Activated naive CD4-positive, alpha-beta T cell treated with anti-CD3 and anti-CD28 coated beads for 36 hours (primary cell): Measurements from ENCODE around the gene HELZ. TPM values are rescaled to one million over a fixed set of nuclear protein-coding genes. Genes with fewer than 3 reads are reported as not detected.

Experiments used
- CTCF ChIA-PET: fragments of 350-600 bp; sonication (Branson Sonifier 250); formaldehyde crosslinking; loops from one replicate; lab custom pipeline; 2021; ENCODE audit warnings: antibody characterized with exemption; lab: Charles Lee
- DNase-seq: peaks from one replicate; pipeline ENCODE4 v3.0.0-alpha.2; 2020
- H3K27ac Mint-ChIP-seq: one replicate; pipeline ENCODE4 v1.8.0; 2021; ENCODE audit warnings: mild to moderate bottlenecking, mixed read lengths
- H3K27me3 Mint-ChIP-seq: one replicate; pipeline ENCODE4 v1.8.0; 2021; ENCODE audit warnings: low read depth, mixed read lengths
- H3K36me3 Mint-ChIP-seq: one replicate; pipeline ENCODE4 v1.8.0; 2021; ENCODE audit warnings: low read depth, mixed read lengths
- H3K4me1 Mint-ChIP-seq: one replicate; pipeline ENCODE4 v1.8.0; 2021; ENCODE audit warnings: low read depth, mixed read lengths
- H3K4me3 Mint-ChIP-seq: one replicate; pipeline ENCODE4 v1.8.0; 2021; ENCODE audit warnings: mild to moderate bottlenecking, moderate library complexity, mixed read lengths
- H3K9me3 Mint-ChIP-seq: one replicate; pipeline ENCODE4 v1.8.0; 2021; ENCODE audit warnings: mixed read lengths
- intact Hi-C: fragments of 100-400 bp; cut with micrococcal nuclease; formaldehyde crosslinking; loops from one replicate; pipeline ENCODE4 v1.15.1; 2023
- total RNA-seq, 2 experiments: library from RNA; stranded (reverse); gene quantifications; one replicate each; pipeline ENCODE4 v1.2.3, GENCODE V29; 2021

The HELZ gene
- total RNA-seq, 2 experiments from 2014 or later = 34.7 to 39.5 TPM

DNA sequence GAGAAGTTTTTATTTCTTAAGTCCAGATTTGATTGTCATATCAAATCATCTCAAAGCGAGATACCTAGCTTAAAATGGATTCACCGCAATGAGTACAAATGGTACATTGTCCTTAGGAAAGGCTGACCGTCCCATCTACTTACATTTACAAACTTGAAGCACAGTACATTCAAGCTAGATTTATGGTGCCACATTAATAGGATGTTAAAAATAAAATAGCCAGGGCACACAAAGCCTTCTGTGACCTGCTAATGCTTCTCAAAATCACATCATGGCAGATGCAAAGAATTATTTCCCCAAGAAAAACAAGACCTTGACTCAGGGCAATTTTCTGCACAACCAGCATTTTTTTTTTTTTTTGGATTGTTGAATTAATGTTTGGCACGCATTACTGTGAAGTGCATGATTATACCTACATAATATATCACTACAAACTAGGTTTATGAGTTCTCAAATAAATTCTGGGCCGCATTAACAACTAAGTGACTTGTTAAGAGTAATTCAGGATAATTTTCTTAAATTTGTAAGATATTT lies 175.3 kb downstream of the HELZ start:
- H3K36me3 Mint-ChIP-seq = peaks cover 17% of the 10 kb centered on the region
- H3K27me3 Mint-ChIP-seq = no peaks in the 10 kb centered on the region
- no peak for DNase-seq
- no peaks in the 10 kb centered on the region for H3K9me3 Mint-ChIP-seq
- H3K4me3 Mint-ChIP-seq = no peak overlapping the region
- no peak overlapping the region for H3K27ac Mint-ChIP-seq
- intact Hi-C loops = no loop called here
- no peaks in the 10 kb centered on the region for H3K4me1 Mint-ChIP-seq
- CTCF ChIA-PET = interaction anchor here (0.6 kb wide), 1 partner anchor 131 kb away, joined by 4 read pairs; no protein-coding TSS in a partner anchor

DNA sequence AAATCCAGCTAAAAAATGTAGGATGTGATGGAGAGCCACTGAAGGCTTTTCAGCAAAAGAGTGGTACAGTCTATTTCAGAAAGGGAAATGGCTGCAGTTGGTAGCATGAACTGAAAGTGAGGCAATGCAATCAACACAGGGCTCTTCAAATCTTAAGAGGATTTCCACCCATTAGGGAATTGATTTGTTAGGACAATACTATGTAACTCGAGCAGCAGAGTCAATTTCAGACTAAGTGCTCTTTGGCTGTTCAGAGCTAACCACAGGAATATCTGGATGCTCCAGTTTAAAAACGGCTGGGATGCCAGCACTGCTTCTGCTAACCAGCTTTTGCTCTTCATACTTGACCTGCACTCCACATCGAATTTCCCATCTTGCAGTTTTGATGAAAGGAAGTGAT lies 176.0 kb downstream of the HELZ start:
- no peak overlapping the region for H3K4me3 Mint-ChIP-seq
- peaks cover 16% of the 10 kb centered on the region for H3K36me3 Mint-ChIP-seq
- no peak overlapping the region for H3K27ac Mint-ChIP-seq
- intact Hi-C loops = no loop called here
- no peak for DNase-seq
- H3K27me3 Mint-ChIP-seq = no peaks in the 10 kb centered on the region
- no peaks in the 10 kb centered on the region for H3K4me1 Mint-ChIP-seq
- CTCF ChIA-PET = no interaction called here
- no peaks in the 10 kb centered on the region for H3K9me3 Mint-ChIP-seq

DNA sequence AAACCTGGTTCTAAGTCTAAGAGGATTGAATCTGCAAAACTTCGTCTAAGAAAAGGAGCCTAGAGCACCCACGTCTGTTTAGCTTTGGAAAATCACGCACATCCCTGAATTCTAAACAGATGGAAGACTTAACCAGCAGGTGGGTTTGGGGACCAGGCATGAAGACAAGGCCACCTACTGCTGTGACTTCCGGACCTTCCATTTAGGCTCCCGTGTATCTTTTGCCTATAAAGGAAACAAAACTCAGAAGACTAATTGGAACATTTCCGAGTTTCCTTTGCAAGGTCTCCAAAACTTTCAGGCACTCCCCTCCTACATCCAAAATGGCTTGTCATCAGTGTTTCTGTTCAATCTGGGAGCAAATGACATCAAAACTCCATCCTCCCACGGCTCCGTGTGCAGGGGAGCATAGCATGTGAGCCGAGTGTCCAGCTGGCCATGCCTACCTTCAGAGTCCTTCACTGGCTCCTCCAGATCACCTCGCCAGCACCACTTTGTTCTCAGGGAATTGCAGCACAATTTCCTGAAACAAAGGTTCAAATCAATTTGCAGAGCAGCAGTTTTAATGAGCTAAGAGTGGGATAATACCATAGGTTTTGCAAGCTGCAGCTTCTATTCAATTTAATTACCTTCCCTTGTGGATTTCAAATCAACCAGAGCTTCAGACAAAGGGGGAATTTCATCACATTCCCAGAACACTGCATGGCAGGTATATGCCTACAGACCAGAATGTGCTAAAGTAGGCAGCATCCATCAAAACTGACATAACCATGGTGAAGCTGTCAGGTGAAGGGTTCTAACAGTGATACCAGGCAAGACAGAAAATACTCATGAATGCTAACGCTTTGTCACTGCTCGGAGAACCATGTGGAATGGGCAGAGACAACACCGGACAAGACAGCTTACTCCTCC lies 177.2 kb downstream of the HELZ start:
- CTCF ChIA-PET = interaction anchor here (0.6 kb wide), 1 partner anchor 205 kb away, joined by 3 read pairs; no protein-coding TSS in a partner anchor
- intact Hi-C loops = no loop called here
- Mint-ChIP-seq H3K4me1 (no peaks in the 10 kb centered on the region), H3K4me3 (no peak overlapping the region), H3K36me3 (peaks cover 11% of the 10 kb centered on the region), H3K27ac (no peak overlapping the region), H3K9me3 (no peaks in the 10 kb centered on the region), H3K27me3 (no peaks in the 10 kb centered on the region)
- DNase-seq = no peak

DNA sequence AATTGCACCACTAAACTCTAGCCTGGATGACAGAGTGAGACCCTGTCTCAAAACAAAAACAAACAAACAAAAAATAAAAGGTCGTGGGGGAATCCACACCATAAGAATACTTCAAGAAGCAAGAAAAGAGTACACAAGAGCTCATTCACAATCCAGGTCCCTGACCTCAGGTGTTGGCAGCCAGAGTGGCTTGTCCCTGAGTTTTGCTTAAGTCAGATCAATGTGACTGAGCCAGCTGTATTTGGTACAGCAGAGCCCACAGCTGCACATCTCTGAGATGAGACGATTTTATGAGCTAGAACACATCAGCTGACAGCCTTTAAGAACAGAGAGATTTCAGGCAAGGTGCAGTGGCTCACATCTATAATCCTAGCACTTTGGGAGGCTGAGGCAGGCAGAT lies 178.3 kb downstream of the HELZ start:
- H3K4me3 Mint-ChIP-seq = no peak overlapping the region
- H3K9me3 Mint-ChIP-seq = no peaks in the 10 kb centered on the region
- H3K36me3 Mint-ChIP-seq = peaks cover 5% of the 10 kb centered on the region
- intact Hi-C loops = no loop called here
- H3K4me1 Mint-ChIP-seq = no peaks in the 10 kb centered on the region
- no peak overlapping the region for H3K27ac Mint-ChIP-seq
- DNase-seq = no peak
- CTCF ChIA-PET = interaction anchor here (0.7 kb wide), 1 partner anchor 135 kb away, joined by 3 read pairs; no protein-coding TSS in a partner anchor
- no peaks in the 10 kb centered on the region for H3K27me3 Mint-ChIP-seq

DNA sequence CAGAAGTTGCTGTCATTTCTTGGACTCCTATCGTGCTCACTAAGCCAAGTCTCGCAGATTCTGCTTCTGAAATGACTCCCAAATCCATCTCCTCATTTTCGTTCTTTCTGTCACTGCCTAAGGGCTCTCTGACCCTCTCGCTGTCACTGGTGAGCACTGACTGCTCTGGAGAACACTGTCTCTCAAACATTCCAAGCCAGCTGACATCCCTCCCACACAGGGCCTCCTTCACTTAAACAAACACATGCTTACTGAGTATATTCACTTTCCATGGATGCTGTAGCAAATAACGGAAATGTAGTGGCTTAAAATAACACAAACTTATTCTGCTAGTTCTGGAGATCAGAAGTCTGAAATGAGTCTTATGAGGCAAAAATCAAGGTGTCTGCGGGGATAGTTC lies 181.9 kb downstream of the HELZ start:
- CTCF ChIA-PET = no interaction called here
- H3K27me3 Mint-ChIP-seq = no peaks in the 10 kb centered on the region

DNA sequence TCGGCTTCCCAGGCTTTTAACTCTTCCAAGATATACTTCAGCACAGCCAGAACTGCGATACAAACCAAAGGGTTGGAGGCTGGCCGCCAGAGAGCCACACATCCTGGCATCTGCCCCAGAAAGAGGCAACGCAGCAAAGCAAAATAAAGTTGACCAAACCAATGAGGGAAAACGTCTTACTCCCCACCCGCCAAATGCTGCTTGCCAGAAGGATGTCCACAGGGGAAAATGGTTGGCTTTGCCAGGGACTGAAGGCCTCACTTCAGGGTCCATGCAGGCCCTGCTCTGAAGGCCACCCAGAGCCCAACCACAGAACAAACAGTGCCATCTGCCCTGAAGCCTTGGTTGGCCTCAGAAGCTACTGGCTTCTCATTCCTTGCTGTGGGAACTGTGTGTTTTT lies 185.6 kb downstream of the HELZ start:
- CTCF ChIA-PET = no interaction called here
- Mint-ChIP-seq H3K27ac (no peak overlapping the region), H3K4me3 (no peak overlapping the region), H3K36me3 (peaks cover 2% of the 10 kb centered on the region), H3K4me1 (no peaks in the 10 kb centered on the region), H3K27me3 (no peaks in the 10 kb centered on the region), H3K9me3 (no peaks in the 10 kb centered on the region)
- intact Hi-C loops = no loop called here
- no peak for DNase-seq

More for the DNA sequence above, 181.9 kb downstream of the HELZ start:
- Mint-ChIP-seq H3K9me3 (no peaks in the 10 kb centered on the region), H3K27ac (no peak overlapping the region), H3K36me3 (peaks cover 2% of the 10 kb centered on the region), H3K4me3 (no peak overlapping the region), H3K4me1 (no peaks in the 10 kb centered on the region)
- intact Hi-C loops = no loop called here
- no peak for DNase-seq

DNA sequence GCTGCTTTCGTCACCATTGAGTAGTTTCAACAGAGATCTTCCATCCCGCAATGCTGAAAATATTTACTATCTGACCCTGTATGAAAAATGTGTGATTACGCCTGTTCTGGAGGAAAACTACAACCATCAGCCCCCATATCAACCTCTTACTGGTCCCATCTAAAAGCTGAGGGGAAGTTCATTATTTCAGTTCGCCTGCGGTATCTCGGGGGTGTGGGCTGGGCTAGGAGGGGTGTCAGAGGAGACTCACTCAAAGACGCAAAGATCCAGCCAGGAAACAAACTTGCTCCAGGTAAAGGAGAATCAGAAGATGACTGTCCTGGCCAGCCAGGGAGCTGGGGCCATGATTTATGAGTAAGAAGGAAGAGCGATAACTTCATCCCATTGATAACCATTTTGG lies 187.0 kb downstream of the HELZ start:
- no peak overlapping the region for H3K27ac Mint-ChIP-seq
- no peak overlapping the region for H3K4me3 Mint-ChIP-seq
- H3K4me1 Mint-ChIP-seq = no peaks in the 10 kb centered on the region
- CTCF ChIA-PET = no interaction called here
- no peaks in the 10 kb centered on the region for H3K9me3 Mint-ChIP-seq
- H3K36me3 Mint-ChIP-seq = peaks cover 1% of the 10 kb centered on the region
- no peak for DNase-seq
- intact Hi-C loops = no loop called here
- no peaks in the 10 kb centered on the region for H3K27me3 Mint-ChIP-seq

DNA sequence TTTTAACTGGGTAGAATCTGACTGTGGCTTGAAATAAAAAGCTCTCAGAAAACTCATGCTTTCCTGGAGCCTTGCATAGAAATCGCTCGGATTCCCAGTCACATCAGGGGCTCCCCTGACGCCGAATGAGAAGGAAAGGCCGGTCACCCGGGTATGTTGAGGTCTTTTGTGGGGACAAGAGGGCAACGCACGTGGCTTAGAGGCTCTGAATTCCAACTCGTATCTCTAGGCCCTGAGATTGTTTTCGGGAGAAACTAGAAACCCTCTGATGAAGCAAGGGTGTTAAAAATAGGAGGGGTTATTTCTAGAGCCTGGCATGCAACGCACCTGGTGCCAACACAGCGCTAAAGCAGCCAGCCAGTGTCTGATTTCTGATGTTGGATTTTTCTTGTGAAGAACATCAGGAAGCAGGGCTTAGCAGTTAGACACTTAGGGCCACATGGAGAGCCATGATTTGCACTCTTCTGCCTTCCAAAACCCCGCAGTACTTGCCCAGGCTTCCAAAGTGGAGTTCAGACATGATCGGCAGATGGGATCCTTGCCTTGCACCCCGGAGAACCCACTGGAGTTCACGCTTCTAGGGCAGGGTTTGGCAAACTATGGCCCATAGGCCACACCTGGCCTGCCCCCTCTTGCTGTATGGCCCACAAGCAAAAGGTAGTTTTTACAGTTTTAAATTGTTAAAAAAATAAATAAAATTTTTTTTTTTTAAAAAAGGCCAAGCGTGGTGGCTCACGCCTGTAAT lies 188.1 kb downstream of the HELZ start:
- no peaks in the 10 kb centered on the region for H3K4me1 Mint-ChIP-seq
- CTCF ChIA-PET = no interaction called here
- H3K27ac Mint-ChIP-seq = no peak overlapping the region
- H3K9me3 Mint-ChIP-seq = no peaks in the 10 kb centered on the region
- no peak for DNase-seq
- intact Hi-C loops = no loop called here
- no peak overlapping the region for H3K4me3 Mint-ChIP-seq
- H3K36me3 Mint-ChIP-seq = no peaks in the 10 kb centered on the region
- no peaks in the 10 kb centered on the region for H3K27me3 Mint-ChIP-seq

DNA sequence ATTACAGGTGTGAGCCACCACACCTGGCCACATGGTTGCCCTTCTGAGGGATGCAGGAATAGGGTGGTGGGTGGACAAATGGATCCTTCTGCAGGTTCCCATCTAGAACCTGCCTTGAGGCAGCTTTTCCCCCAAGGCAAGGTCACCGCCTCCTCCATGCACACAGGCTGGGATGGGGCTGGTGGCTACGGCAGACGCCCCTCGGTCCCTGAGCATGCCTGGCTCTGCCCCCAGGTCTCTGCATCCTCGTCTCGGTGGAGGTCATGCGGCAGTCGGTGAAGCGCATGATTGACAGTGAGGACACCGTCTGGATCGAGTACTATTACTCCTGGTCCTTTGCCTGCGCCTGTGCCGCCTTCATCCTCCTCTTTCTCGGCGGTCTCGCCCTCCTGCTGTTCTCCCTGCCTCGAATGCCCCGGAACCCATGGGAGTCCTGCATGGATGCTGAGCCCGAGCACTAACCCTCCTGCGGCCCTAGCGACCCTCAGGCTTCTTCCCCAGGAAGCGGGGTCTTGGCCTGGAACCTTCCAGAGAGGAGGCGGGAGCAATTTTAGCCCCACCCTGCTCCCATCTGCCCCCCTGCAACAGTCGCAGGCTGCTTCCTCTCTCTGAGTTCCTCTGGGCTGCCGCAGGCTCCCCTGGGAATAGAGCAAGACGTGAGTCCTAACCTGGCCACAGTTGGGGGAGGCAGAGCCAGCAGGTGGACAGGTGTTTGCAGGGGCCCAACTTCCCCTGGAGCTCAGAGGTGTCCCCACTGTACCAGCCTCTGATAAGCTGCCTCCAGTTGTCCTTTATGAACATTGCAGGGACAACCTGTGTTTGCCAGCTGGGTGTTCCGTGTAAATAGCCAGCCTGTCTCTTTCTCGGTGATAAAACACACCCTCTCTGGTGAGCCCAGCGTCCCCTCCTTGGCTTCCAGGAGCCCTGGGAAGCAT lies 188.9 kb downstream of the HELZ start:
- Mint-ChIP-seq H3K4me1 (no peaks in the 10 kb centered on the region), H3K36me3 (no peaks in the 10 kb centered on the region), H3K27ac (no peak overlapping the region), H3K4me3 (no peak overlapping the region), H3K9me3 (no peaks in the 10 kb centered on the region), H3K27me3 (no peaks in the 10 kb centered on the region)
- CTCF ChIA-PET = no interaction called here
- intact Hi-C loops = no loop called here
- DNase-seq = no peak

DNA sequence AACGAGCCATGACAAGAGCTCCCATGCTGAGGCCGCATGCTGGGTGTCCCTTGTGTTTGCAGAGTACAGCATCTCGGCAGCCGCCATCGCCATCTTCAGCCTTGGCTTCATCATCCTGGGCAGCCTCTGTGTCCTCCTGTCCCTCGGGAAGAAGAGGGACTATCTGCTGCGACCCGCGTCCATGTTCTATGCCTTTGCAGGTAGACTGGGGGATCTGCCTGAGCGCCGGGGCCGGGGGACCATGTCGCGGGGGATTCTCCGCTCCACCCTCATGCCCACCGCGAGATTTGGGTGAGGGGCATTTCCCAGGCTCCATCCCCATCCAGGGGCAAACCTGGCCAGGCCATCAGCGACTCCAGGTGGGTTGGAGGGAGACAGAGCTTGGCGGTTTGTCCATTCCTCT lies 190.0 kb downstream of the HELZ start:
- CTCF ChIA-PET = no interaction called here
- Mint-ChIP-seq H3K9me3 (no peaks in the 10 kb centered on the region), H3K4me1 (no peaks in the 10 kb centered on the region), H3K27ac (no peak overlapping the region), H3K4me3 (no peak overlapping the region), H3K36me3 (no peaks in the 10 kb centered on the region), H3K27me3 (no peaks in the 10 kb centered on the region)
- no peak for DNase-seq
- intact Hi-C loops = no loop called here

DNA sequence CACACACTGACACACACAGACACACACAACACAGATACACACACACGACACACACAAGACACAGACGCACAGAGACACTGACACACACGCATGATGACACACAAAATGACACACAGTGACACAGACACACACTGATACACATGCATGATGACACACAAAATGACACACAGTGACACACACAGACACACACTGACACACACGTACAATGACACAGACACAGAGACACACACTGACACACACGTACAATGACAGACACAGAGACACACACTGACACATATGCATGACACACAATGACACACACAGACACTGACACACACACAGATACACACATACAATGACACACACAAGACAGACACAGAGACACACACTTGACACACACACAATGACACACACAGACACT lies 190.4 kb downstream of the HELZ start:
- Mint-ChIP-seq H3K36me3 (no peaks in the 10 kb centered on the region), H3K27me3 (no peaks in the 10 kb centered on the region), H3K27ac (no peak overlapping the region), H3K9me3 (peaks cover under 1% of the 10 kb centered on the region), H3K4me1 (no peaks in the 10 kb centered on the region), H3K4me3 (no peak overlapping the region)
- no peak for DNase-seq
- intact Hi-C loops = no loop called here
- CTCF ChIA-PET = no interaction called here
